GM18517 (cell line): ENCODE measurements around the gene CXCR4.
A peak's percentile ranks its signal among the peaks of the same experiment; 100 is the strongest.
"Not testable (repeated sequence)": the region's sequence is repeated elsewhere in the genome, so short reads cannot be mapped to it uniquely, and the experiment has no call there.

Experiments used
- ATAC-seq: cut with Tn5 transposase; IDR thresholded peaks from one replicate; pipeline ENCODE4 v1.9.1; 2021; ENCODE audit warnings: mild to moderate bottlenecking, moderate library complexity; ENCODE audit not compliant: unreplicated experiment

CXCR4 gene

GRCh38 chr2:136080114-136080513, 37.8 kb downstream of the CXCR4 start:
- no peak for ATAC-seq

DNA sequence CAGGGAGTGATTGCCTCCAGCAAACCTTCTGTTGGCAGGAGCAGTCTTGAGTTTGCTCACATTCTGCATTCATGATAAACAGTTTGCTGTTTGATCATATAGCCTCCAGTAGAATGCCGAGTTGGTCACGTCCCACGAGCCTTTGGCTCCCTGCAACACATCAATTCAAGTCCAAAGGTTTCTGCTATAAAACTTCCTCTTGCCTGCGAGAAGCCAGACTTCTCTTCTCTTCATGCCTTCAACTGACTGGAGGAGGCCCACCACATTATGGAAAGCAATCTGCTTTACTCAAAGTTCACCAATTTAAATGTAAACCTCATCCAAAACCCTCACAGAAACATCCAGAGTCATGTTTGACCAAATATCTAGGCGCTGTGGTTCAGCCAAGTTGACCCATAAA, 40.8 kb downstream of the CXCR4 start:
- no peak for ATAC-seq

DNA sequence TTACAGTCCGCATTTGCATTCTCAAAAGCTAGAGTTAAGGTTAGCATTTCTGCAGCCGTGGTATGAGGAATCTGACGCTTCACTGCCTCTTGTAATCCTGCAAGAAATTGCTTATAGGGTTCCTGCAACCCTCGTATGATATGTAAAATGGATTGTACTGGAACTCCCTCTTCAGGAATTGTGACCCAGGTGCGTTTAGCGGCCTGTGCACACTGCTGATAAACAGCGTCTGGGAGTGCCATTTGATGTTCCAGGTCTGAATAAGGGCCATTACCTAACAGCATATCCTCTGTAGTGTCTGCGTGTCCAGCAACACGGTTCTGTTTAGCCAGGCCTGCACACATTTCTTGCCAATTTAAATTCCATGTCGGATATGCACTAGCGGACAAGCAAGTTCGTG, 42.5 kb downstream of the CXCR4 start:
- ATAC-seq: no peak

DNA sequence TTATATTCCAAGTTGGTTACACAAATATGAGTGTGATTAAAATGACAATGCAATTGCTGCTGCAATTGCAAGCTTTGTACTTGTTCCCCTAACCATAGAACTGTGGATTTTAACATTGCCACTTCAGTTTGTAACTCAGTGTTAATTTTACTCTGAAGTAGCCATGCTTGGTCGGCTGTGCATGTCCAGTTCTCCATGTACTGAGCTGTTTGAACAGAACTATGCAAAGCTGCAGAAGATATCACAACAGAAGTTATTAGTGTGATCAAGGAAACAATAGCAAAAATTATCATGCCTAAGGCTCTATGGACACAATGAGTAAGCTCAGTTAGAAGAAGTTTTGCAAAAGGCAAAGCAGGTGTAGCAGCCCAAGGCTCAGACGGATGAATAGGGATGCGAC, 45.3 kb downstream of the CXCR4 start:
- no peak for ATAC-seq

- not testable (repeated sequence) for ATAC-seq
Observed at GRCh38 chr2:136071887-136072286, 46.1 kb downstream of the CXCR4 start.

GRCh38 chr2:136070913-136071312, 47.0 kb downstream of the CXCR4 start:
- no peak for ATAC-seq

- no peak for ATAC-seq
Observed at GRCh38 chr2:136069773-136070172, 48.2 kb downstream of the CXCR4 start.

DNA sequence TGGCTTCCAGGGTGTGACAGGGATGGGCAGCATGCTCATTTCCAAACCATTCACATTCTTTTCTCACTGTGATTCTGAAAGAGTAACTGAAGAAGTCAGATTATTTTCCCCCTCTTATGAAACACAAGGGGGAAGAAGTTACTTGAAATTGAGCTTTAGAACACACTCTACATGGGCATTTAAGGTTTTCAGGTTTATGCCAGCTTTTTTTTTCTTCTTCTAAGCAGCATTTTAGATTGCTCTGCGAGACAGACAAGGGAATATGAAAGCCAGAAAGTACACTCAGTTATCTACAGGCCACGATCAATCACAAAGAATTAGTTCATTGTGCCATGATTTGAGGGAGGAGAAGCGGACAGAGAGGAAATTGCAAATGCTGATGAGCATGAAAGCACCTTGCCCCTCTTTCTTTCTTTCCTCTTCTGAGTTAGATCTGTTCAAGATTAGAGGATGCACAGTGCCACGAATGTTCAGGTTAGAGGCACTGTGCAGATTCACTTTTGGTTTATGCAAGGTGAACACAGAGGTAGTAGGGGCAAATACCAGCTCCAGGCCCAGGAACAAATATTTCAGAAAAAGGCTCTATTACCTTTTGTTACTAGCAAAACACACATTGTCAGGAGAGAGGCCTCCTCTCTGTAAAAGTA, 49.2 kb downstream of the CXCR4 start:
- ATAC-seq: no peak

DNA sequence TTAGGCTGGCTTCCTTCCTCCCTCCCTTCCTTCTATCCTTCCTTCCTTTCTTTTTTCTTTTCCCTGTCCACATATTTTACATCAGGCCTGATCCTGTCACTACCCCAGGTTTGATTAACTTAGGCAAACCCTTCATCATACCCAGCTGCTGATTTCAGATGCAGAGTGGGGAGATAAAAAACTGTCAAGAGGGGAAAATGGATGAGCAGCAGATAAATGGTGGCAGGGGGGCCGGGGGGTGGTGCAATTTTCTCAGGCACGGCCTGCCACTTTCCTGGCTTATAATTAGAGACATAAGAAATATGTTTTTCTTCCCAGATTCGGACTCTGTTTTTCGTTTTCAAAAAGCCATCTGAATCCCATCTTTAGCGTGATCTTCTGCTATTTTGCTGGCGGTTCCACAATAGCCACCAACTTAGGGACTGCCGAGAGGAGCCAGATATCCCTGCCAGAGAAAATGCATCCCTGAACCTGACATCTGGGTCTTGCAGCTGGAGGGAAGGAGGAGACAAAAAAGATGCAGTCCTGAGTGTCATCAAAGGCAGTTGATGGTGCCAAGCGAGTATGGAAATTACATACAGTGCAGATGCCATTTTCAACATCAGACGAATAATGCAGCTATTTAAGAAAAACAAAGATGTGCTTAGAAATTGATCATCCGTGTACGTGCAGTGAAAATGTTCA, 49.9 kb downstream of the CXCR4 start:
- ATAC-seq: no peak

DNA sequence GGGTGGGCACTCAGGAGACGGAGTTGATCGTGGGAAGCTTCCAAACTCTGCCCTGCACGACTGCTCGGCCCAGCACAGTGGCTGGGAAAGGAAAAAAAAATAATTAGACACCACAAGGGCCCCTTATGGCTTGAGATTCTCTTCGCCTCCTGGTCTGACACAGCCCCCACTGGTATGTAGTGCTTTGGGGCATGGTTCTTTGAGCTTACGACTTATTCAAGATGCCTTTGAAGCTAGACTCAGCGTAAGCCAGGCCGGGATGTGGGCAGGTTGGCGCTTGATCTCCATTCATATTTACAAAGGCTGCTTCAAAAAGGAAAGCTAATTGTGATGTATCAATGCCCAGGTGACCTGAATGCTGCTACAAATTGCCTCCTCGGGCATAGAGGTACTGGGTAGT, 50.5 kb downstream of the CXCR4 start:
- no peak for ATAC-seq

- peak; percentile 83 for ATAC-seq
Observed at GRCh38 chr2:136065907-136066306, 52.0 kb downstream of the CXCR4 start.

DNA sequence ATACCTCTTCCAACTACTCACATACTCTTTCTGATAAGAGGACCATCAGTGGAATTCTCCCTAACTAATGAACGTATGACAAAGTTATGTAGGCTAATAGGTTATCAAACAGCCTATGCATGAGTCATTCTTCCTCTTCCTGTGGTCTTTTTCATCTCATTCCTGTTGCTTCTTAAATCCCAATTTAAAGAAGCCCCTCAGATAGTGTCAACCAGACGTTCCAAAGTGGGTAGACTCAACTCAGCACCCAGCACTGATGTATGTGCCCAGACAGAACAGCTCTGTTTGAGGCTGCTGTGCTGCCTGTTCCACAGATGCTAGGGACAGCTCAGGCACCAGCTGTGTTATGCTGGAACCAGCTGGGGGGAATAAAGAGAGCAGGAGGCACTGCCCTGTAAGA, 52.6 kb downstream of the CXCR4 start:
- peak; percentile 35 for ATAC-seq
